Activated naive CD8-positive, alpha-beta T cell (primary cell): ENCODE results near the gene SFMBT2.

Experiments used
- H3K27ac Mint-ChIP-seq: one replicate; pipeline ENCODE4 v1.8.0; 2021; ENCODE audit warnings: mixed read lengths
- H3K27me3 Mint-ChIP-seq: one replicate; pipeline ENCODE4 v1.8.0; 2021; ENCODE audit warnings: mixed read lengths
- H3K36me3 Mint-ChIP-seq: one replicate; pipeline ENCODE4 v1.8.0; 2021; ENCODE audit warnings: mixed read lengths
- H3K4me1 Mint-ChIP-seq: one replicate; pipeline ENCODE4 v1.8.0; 2021; ENCODE audit warnings: low read depth, mixed read lengths
- H3K4me3 Mint-ChIP-seq: one replicate; pipeline ENCODE4 v1.8.0; 2021; ENCODE audit warnings: mild to moderate bottlenecking, mixed read lengths
- H3K9me3 Mint-ChIP-seq: one replicate; pipeline ENCODE4 v1.8.0; 2021; ENCODE audit warnings: low read depth, mixed read lengths

The SFMBT2 gene

DNA sequence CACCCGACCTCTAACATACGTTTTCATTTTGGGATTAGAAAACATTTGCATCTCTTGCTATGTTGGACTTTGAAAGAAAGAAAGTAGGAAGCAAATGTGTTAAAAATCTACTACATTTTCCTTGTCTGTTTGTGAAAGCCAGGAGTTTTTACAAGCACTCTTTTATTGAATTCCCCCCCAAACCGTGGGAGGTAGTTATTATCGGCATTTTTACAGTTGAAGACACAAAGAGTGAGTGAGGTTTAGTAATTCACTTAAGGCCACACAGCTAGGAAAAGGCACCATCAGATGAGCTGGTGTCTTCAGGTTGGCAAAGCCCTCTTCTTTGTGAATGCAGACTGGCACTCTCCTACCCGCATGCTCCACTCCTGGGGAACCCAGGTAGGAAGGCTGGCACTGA, 23.5 kb upstream of the SFMBT2 start:
- H3K9me3 Mint-ChIP-seq = no peaks in the 10 kb centered on the region
- no peak overlapping the region for H3K27ac Mint-ChIP-seq
- peaks cover 14% of the 10 kb centered on the region for H3K4me1 Mint-ChIP-seq
- H3K4me3 Mint-ChIP-seq = no peak overlapping the region
- H3K27me3 Mint-ChIP-seq = no peaks in the 10 kb centered on the region
- H3K36me3 Mint-ChIP-seq = no peaks in the 10 kb centered on the region

DNA sequence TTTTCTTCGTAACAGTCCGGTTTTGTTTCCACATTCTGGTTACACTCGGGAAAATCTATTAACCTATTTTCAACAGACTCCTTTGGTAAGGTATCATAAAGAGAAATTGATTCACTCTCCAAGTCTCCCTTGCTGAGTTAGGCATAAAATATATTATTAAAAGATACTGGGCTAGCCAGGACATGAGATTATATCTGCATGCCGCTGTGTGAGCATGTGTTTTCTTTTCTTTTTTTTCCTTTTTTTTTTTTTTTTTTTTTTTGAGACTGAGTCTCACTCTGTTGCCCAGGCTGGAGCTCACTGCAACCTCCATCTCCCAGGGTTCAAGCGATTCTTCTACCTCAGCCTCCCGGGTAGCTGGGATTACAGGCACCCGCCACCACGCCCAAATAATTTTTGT, 23.0 kb upstream of the SFMBT2 start:
- no peak overlapping the region for H3K27ac Mint-ChIP-seq
- H3K9me3 Mint-ChIP-seq = no peaks in the 10 kb centered on the region

DNA sequence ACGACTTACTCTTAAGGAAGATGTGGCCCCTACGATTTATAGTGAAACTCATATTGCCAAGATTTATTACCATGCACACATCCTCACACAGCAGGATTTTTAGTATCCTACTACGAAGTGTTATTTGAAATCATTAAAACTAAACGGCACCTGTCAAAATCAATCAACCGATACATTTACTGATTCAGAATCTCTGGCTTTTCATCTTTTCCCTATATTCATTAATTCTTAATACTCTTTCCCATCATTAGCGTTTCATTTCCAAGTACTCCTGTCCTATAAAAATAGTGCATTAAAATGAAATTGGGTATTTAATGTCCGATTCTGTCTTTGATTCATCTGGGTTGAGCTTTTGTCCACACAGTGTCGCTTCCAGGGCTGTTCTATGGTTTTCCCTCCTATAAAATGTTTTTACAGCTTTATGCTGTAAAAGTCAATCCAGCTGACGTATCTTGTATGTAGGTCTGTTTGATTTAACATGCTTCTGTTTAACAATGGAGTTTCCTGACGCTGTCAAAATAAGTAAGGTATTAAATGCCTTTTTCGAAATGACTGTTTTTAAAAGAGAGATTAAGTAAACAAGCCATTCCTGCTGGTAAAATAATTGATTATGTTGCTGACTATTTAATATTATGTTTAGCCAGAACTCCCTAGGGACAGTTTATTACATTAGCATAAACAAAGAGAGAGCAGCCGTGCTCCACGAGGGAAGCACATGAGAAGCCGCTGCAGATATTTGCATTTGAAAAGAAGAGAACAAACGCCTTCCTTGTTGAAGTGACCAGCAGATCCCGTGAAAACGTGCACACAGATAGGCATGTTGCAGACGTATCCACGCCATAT, 22.3 kb upstream of the SFMBT2 start:
- Mint-ChIP-seq H3K27ac (no peak overlapping the region), H3K36me3 (no peaks in the 10 kb centered on the region), H3K4me3 (no peak overlapping the region), H3K27me3 (no peaks in the 10 kb centered on the region), H3K9me3 (no peaks in the 10 kb centered on the region), H3K4me1 (peaks cover 11% of the 10 kb centered on the region)

More for the DNA sequence above, 23.0 kb upstream of the SFMBT2 start:
- Mint-ChIP-seq H3K4me3 (no peak overlapping the region), H3K36me3 (no peaks in the 10 kb centered on the region), H3K27me3 (no peaks in the 10 kb centered on the region), H3K4me1 (peaks cover 14% of the 10 kb centered on the region)

DNA sequence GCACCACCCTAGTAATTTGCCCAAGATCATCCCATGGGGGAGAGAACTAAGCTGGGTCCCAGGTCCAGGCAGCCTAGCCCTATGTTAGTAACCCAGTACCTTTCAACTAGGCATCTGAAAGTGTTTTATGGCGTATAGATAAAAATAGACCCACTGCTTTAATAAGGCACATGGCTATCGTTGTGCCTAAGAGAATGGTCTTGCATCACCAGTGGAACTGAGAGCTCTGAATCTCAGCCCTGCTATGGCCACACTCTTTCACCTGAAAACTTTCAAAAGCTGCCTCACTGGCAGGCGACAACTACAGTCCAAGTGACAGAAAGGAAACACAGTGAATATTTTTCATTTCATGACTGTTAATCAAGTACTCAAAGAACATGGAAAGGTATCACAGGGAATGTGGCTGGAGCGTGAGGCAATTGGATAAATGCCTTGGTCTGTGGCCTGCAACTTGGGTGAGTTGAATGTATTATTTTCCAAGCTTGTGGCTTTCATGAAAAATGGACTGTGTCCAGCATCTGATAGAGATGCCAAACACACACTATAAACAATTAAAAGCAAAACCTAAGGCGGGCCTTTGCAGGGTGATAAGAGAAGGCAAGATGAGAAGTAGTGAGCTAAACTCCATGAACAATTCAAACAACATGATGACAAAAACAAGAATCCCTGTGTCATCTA, 18.0 kb upstream of the SFMBT2 start:
- Mint-ChIP-seq H3K4me1 (peaks cover 14% of the 10 kb centered on the region), H3K4me3 (no peak overlapping the region), H3K27ac (no peak overlapping the region), H3K36me3 (no peaks in the 10 kb centered on the region), H3K9me3 (no peaks in the 10 kb centered on the region), H3K27me3 (no peaks in the 10 kb centered on the region)

DNA sequence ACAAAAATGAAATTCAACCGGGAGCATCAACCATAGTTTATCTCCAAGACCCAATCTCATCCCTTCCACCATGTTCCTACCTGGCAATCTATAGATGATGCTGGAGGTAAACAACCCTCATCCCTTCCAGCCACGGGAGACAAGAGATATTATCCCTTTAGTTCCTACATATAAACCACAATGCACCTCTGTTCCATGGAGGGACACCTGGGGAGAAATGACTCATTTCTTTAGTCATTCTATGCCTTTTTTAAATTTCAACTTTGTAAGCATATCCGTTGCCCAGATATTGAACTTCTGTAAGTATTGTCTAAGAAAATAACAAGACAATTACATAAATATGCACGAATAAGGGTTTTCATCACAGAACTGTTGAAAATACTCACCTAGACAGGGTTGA, 15.5 kb upstream of the SFMBT2 start:
- H3K27ac Mint-ChIP-seq = no peak overlapping the region
- H3K36me3 Mint-ChIP-seq = no peaks in the 10 kb centered on the region
- H3K9me3 Mint-ChIP-seq = no peaks in the 10 kb centered on the region
- H3K4me3 Mint-ChIP-seq = no peak overlapping the region
- no peaks in the 10 kb centered on the region for H3K27me3 Mint-ChIP-seq
- peaks cover 14% of the 10 kb centered on the region for H3K4me1 Mint-ChIP-seq

DNA sequence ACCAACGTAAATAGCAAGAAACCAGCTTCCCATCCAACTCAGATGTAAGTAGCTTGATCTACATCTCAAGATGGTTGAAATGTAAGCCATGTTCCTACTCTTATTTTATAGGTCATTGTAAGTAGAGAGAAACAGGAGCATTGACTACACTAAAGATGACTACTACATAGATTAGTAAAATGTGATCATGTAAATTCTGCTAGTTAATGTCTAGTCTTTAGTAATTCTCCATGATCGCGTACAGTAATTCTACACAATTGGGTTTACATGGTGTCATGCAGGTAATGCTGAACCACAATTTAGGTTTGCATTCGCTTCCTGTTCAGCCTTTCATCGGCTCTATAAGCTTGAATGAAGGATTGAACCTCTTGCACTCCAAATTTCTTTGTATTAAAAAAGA, 14.9 kb upstream of the SFMBT2 start:
- no peaks in the 10 kb centered on the region for H3K36me3 Mint-ChIP-seq
- no peaks in the 10 kb centered on the region for H3K9me3 Mint-ChIP-seq
- peaks cover 14% of the 10 kb centered on the region for H3K4me1 Mint-ChIP-seq
- no peak overlapping the region for H3K4me3 Mint-ChIP-seq
- no peaks in the 10 kb centered on the region for H3K27me3 Mint-ChIP-seq
- H3K27ac Mint-ChIP-seq = no peak overlapping the region

DNA sequence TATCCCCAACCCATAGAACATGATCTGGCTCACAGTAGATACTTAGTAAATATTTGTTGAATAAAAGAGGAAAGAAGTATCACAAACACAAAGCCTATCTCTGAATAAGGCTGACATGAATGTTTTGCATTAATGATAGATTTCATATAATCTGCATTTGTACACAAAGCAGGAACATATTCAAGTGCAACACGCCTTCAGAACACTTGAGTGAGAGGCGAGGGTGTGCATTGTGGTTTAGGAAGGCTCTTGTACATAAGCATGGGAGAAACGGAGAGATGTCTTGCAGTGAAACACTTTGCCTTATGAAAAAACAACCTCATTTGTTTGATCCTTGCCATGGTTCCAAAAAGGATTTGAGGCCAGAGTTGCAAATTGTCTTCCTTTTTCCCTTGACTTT, 14.1 kb upstream of the SFMBT2 start:
- Mint-ChIP-seq H3K4me3 (no peak overlapping the region), H3K27ac (no peak overlapping the region)

DNA sequence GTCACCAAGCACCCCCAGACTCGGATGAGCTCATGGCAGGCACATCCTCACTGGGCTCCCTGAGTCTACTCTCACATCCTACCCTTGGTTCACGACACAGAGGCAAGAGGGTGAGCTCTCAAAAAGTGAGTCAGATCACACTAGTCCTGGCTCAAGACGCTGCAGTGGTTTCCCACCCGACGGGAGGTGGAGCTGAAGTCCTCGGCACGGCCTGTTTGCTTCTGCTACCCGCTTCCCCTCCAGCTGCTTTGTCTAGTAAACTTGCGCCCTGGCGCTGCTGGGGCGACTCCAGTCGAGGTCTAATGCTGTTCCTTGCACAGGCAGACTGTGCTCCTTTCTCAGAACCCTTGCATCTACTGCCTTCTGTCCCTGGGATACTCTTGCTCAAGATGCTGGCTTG, 13.5 kb upstream of the SFMBT2 start:
- Mint-ChIP-seq H3K4me1 (peaks cover 14% of the 10 kb centered on the region), H3K4me3 (no peak overlapping the region), H3K9me3 (no peaks in the 10 kb centered on the region), H3K36me3 (no peaks in the 10 kb centered on the region), H3K27me3 (no peaks in the 10 kb centered on the region), H3K27ac (no peak overlapping the region)

More for the DNA sequence above, 14.1 kb upstream of the SFMBT2 start:
- Mint-ChIP-seq H3K4me1 (peaks cover 14% of the 10 kb centered on the region), H3K9me3 (no peaks in the 10 kb centered on the region), H3K27me3 (no peaks in the 10 kb centered on the region), H3K36me3 (no peaks in the 10 kb centered on the region)

DNA sequence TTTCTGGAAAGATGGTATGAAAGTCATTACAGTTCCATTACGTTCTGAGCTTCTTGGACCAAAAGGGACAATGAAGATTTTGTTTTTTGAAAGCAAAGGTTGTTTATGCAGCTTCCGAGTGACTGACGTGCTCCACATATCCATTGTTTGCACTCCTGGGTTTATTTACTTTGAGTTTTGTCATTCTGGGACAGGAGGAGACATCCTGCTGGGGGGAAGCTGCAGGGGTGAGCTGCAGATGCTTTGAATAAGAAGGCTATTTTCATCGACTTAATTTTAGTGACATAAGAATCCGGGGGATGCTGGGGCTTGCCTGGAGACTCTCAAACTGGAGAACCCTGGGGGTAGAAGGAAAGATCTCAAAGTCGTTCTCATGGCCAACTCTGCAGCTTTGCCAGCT, 12.7 kb upstream of the SFMBT2 start:
- H3K27ac Mint-ChIP-seq = no peak overlapping the region
- peaks cover 14% of the 10 kb centered on the region for H3K4me1 Mint-ChIP-seq
- H3K36me3 Mint-ChIP-seq = no peaks in the 10 kb centered on the region
- no peaks in the 10 kb centered on the region for H3K27me3 Mint-ChIP-seq
- no peaks in the 10 kb centered on the region for H3K9me3 Mint-ChIP-seq
- no peak overlapping the region for H3K4me3 Mint-ChIP-seq

DNA sequence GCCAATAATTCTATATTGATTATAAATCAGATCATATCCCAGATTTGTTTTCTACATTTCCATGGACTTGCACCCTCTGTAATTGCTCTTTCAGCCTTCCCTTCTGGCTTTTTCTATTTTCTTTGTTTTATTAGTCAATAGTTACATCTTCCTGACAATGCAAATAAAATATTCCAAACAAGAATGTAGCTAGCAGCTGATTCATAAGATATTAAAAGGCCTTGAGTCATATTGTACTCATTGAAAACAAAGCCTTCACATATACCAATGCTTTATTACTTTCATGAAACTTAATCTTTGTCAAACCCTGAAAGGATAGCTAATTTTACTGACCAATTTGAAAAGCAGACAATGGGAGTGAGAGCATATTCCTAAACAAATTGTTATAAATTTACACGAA, 10.7 kb upstream of the SFMBT2 start:
- Mint-ChIP-seq H3K9me3 (no peaks in the 10 kb centered on the region), H3K36me3 (no peaks in the 10 kb centered on the region), H3K4me3 (no peak overlapping the region), H3K27me3 (no peaks in the 10 kb centered on the region), H3K4me1 (peaks cover 24% of the 10 kb centered on the region), H3K27ac (no peak overlapping the region)

DNA sequence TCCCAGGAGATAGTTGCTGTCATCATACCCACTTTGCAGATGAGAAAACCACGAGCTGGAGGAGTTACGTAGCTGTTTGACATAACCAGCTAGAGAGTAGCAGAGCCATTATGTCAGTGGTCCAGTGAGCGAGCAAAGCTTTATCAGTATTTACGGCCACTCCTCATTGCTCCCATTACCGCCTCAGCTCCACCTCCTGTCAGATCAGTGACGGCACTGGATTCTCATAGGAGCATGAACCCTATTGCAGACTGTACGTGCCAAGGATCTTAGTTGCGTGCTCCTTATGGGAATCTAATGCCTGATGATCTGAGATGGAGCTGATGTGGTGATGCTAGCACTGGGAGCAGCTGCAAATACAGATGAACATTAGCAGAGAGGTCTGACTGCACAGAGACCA, 9.2 kb upstream of the SFMBT2 start:
- H3K27me3 Mint-ChIP-seq = no peaks in the 10 kb centered on the region
- H3K9me3 Mint-ChIP-seq = no peaks in the 10 kb centered on the region
- H3K27ac Mint-ChIP-seq = no peak overlapping the region
- H3K4me3 Mint-ChIP-seq = no peak overlapping the region
- no peaks in the 10 kb centered on the region for H3K36me3 Mint-ChIP-seq
- H3K4me1 Mint-ChIP-seq = peaks cover 14% of the 10 kb centered on the region

DNA sequence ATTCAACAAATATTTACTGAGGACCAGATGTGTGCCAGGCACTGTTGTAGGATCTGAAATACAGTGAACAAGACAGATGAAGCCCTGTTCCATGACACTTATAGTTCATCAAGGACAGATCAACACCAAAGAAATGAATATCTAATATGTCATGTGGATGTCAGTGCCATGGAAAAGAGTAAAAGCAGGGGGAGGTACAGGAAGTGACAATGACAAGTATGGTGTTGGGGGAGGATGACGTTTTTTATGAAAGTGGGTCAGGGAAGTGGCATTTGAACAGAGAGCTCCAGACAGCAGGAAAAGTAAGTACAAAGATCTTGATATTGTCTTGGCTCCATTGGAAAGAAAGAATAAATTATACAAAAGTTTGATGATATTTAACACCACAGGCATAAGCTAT, 7.0 kb upstream of the SFMBT2 start:
- Mint-ChIP-seq H3K4me3 (no peak overlapping the region), H3K36me3 (no peaks in the 10 kb centered on the region), H3K4me1 (peaks cover 12% of the 10 kb centered on the region), H3K9me3 (no peaks in the 10 kb centered on the region), H3K27ac (no peak overlapping the region), H3K27me3 (no peaks in the 10 kb centered on the region)

DNA sequence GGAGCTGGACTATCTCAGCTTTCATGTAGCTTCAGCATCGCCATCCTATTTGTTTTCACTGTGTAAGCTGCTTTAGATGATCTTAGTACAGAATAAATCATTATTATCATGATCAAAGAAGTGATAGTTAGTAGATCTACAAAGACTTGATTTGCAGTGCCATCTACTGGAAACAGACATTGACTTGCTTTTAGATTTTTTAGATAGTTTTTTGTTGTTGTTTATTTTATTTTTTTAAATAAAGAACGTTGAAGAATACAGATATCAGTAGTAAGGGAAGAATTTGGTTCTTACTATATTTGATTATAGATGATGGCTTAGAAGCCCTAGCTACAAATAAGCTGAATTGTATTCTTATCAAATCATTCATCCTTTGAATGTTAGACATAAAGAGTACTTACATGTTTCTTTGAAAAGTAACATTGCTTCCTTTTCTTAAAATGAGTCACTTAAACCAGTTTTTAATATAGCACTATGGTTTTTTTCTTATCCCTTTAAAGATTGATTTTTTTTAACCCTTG, 6.3 kb upstream of the SFMBT2 start:
- H3K4me3 Mint-ChIP-seq = no peak overlapping the region
- no peak overlapping the region for H3K27ac Mint-ChIP-seq
- no peaks in the 10 kb centered on the region for H3K36me3 Mint-ChIP-seq
- no peaks in the 10 kb centered on the region for H3K9me3 Mint-ChIP-seq
- H3K4me1 Mint-ChIP-seq = peaks cover 15% of the 10 kb centered on the region
- no peaks in the 10 kb centered on the region for H3K27me3 Mint-ChIP-seq

DNA sequence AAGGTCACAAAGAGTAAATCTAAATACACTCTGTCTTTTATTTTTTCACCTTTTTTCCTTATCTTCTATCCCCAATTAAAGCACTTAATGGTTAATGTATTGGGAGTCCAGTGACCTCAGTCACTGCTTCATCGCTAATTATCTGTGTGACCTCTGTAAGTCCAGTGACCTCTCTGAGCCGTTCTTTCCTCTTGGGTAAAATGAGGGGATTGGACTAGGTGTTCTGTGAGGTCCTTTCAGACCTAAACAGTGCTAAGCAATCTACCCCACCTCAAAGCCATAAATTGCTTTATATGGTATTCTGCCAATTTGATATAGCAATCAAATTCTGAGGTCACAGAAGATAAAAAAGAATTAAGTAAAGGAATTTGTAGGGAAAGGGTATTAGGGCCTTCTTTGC, 3.9 kb upstream of the SFMBT2 start:
- no peak overlapping the region for H3K4me3 Mint-ChIP-seq
- H3K4me1 Mint-ChIP-seq = peaks cover 18% of the 10 kb centered on the region
- no peak overlapping the region for H3K27ac Mint-ChIP-seq
- no peaks in the 10 kb centered on the region for H3K27me3 Mint-ChIP-seq
- H3K36me3 Mint-ChIP-seq = no peaks in the 10 kb centered on the region
- no peaks in the 10 kb centered on the region for H3K9me3 Mint-ChIP-seq

DNA sequence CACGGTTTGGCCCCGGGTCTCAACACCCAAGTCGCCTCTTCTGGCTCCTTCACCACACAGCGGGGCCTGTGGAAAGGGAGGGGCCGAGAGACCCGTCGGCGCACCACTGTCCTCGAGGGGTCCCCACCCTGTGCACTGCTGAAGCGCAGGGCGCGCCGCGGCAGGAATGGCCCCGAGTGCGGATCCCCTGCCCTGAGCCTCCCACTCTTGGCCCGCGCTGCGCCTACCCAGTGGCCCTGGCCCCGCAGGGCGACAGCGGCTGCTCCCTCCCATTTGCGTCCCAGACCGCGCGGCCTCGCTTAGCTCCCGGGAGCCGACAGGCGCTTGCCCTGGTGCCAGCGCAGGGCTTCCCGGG, 2.1 kb upstream of the SFMBT2 start:
- no peaks in the 10 kb centered on the region for H3K36me3 Mint-ChIP-seq
- no peaks in the 10 kb centered on the region for H3K9me3 Mint-ChIP-seq
- H3K27me3 Mint-ChIP-seq = no peaks in the 10 kb centered on the region
- peak overlapping the region; percentile 67 for H3K4me3 Mint-ChIP-seq
- peaks cover 26% of the 10 kb centered on the region for H3K4me1 Mint-ChIP-seq
- H3K27ac Mint-ChIP-seq = no peak overlapping the region
